Neural progenitor cell (in vitro differentiated cells): ENCODE results near the gene ATP11C.

ENCODE experiments used
- EZH2 ChIP-seq: fragments of 200-600 bp; sonication (generic); IDR thresholded peaks from 2 replicates; pipeline ENCODE4 v1.6.1; 2017; ENCODE audit warnings: antibody characterized with exemption, mild to moderate bottlenecking, moderate library complexity
- EZH2phosphoT487 ChIP-seq: fragments of 200-600 bp; sonication (generic); IDR thresholded peaks from 2 replicates; pipeline ENCODE4 v1.6.1; 2017; ENCODE audit warnings: antibody characterized with exemption
- TF ChIP-seq, protein P1 (sequence below): fragments of 200-600 bp; sonication (generic); IDR thresholded peaks from 2 replicates; pipeline ENCODE4 v1.5.1; 2017; ENCODE audit warnings: antibody characterized with exemption, mild to moderate bottlenecking

DNA sequence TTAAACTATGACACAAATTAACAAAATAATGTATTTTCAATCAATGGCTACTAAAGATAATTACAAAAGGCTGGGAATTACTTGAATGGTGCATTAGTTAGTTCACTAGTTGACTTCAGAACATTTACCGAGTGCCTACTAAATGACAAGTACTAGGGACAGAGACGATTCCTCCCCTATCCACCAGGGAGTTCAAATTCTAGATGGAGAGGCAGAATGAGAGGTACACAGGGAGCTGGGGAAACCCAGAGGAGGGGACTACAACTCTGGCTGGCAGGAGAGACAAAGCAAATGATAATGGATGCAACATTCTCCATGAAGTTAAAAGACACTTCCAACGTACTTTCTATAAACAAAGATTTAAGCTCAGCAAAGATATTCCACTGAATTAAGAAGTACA, 181.8 kb downstream of the ATP11C start:
- TF ChIP-seq, protein P1, sequence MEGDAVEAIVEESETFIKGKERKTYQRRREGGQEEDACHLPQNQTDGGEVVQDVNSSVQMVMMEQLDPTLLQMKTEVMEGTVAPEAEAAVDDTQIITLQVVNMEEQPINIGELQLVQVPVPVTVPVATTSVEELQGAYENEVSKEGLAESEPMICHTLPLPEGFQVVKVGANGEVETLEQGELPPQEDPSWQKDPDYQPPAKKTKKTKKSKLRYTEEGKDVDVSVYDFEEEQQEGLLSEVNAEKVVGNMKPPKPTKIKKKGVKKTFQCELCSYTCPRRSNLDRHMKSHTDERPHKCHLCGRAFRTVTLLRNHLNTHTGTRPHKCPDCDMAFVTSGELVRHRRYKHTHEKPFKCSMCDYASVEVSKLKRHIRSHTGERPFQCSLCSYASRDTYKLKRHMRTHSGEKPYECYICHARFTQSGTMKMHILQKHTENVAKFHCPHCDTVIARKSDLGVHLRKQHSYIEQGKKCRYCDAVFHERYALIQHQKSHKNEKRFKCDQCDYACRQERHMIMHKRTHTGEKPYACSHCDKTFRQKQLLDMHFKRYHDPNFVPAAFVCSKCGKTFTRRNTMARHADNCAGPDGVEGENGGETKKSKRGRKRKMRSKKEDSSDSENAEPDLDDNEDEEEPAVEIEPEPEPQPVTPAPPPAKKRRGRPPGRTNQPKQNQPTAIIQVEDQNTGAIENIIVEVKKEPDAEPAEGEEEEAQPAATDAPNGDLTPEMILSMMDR = no peak
- TF ChIP-seq EZH2 (no peak), EZH2phosphoT487 (no peak)
